Measurements from ENCODE around the gene MVD. TPM values are rescaled to one million over a fixed set of nuclear protein-coding genes. Genes with fewer than 3 reads are reported as not detected.

MVD gene
- total and polyA plus RNA-seq, 2 of the 4 experiments (the other 2 are of a cell fraction), result 18.3 to 28.4 TPM

GRCh38 chr16:88678224-88678979 is 15.5 kb upstream of the MVD start:
- TF ChIP-seq BHLHE40 (IDR thresholded peaks at IDR 0.05; ENCODE audit: low read depth, low read length), result no peak
- no peak for TF ChIP-seq FOS (IDR thresholded peaks at IDR 0.05; ENCODE audit: low read depth, low read length)
- TF ChIP-seq, protein P1, sequence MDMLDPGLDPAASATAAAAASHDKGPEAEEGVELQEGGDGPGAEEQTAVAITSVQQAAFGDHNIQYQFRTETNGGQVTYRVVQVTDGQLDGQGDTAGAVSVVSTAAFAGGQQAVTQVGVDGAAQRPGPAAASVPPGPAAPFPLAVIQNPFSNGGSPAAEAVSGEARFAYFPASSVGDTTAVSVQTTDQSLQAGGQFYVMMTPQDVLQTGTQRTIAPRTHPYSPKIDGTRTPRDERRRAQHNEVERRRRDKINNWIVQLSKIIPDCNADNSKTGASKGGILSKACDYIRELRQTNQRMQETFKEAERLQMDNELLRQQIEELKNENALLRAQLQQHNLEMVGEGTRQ (IDR thresholded peaks at IDR 0.05; ENCODE audit: low read depth, low read length), result no peak
- TF ChIP-seq POLR2A (IDR thresholded peaks at IDR 0.05; ENCODE audit: low read depth, low read length), result no peak
- TF ChIP-seq MAFK (IDR thresholded peaks at IDR 0.05; ENCODE audit: low read depth, low read length), result no peak
- 56% methylated on average over 7 of the region's 32 CpGs; no CpG with 5 or more reads in 1 of the 2 experiments for WGBS, 2 experiments (ENCODE audit: extremely low coverage in 2 of 2, insufficient read length in 1 of 2)
- no peaks in the 10 kb centered on the region; the same call in 1 of the 2 replicates for H3K27me3 ChIP-seq (ENCODE audit: control insufficient read depth, insufficient read depth, low read length)
- peak overlapping the region; percentile 24 for H2AK9ac ChIP-seq (replicated peaks; ENCODE audit: low read depth, low read length, poor library complexity)
- ATAC-seq (ENCODE audit: low read depth) (no peak; the same call in 1 of the 2 replicates), DNase-seq (no peak)
- H3K18ac ChIP-seq (ENCODE audit: low read depth, low read length), result no peak overlapping the region
- H3K4me2 ChIP-seq (ENCODE audit: low read depth, low read length), result no peak overlapping the region
- no peak overlapping the region for H2BK20ac ChIP-seq (ENCODE audit: low read depth, low read length)
- no peaks in the 10 kb centered on the region for H3K4me1 ChIP-seq (ENCODE audit: control insufficient read depth, insufficient read depth, low read length)
- H3K14ac ChIP-seq (replicated peaks; ENCODE audit: low read depth, low read length), result no peak overlapping the region
- H3K36me3 ChIP-seq (ENCODE audit: control insufficient read depth, insufficient read depth, low read length), result peaks cover 7% of the 10 kb centered on the region; the same call in 1 of the 2 replicates
- no peaks in the 10 kb centered on the region for H3K9me1 ChIP-seq (ENCODE audit: insufficient read depth, low read length)
- no peak overlapping the region for H2BK5ac ChIP-seq (ENCODE audit: low read depth, low read length, poor library complexity, severe bottlenecking)
- H2BK120ac ChIP-seq (ENCODE audit: low read depth, low read length), result no peak overlapping the region
- H2AFZ ChIP-seq (replicated peaks; ENCODE audit: low read length, poor library complexity), result peak overlapping the region; percentile 41
- H3K9ac ChIP-seq (ENCODE audit: low read depth, low read length), result no peak overlapping the region
- BruUV-seq (replicated peaks), result no TSS peak
- H4K20me1 ChIP-seq (ENCODE audit: insufficient read depth, low read length), result 0 out of 2 replicates have a peak, but pooled peaks cover 9% of the 10 kb centered on the region
- dilution Hi-C loops (cut with HindIII; ENCODE audit: low sequenced_read_pairs, unreplicated experiment), result no loop called here
- H4K8ac ChIP-seq (ENCODE audit: low read depth in 2 of 2, low read length in 2 of 2), result no peak overlapping the region
- intact Hi-C loops (cut with micrococcal nuclease), result no loop called here
- H2BK15ac ChIP-seq (ENCODE audit: low read depth, low read length), result no peak overlapping the region
- no peaks in the 10 kb centered on the region for H3K79me1 ChIP-seq (ENCODE audit: low read depth in 1 of 2, low read length in 2 of 2)
- H4K91ac ChIP-seq (ENCODE audit: insufficient read depth, low read depth, low read length), result no peak overlapping the region
- no peaks in the 10 kb centered on the region for H3K9me3 ChIP-seq (ENCODE audit: control insufficient read depth, insufficient read depth, low read length)
- no peak overlapping the region for H3K23ac ChIP-seq (ENCODE audit: low read depth, low read length)
- CTCF ChIA-PET, result no interaction called here
- H3K4ac ChIP-seq (ENCODE audit: low read depth, low read length), result no peak overlapping the region
- in situ Hi-C loops (cut with MboI; ENCODE audit: low sequenced_read_pairs), result no loop called here
- no peak overlapping the region for H3K27ac ChIP-seq (ENCODE audit: insufficient read depth, low read length)
- no peak overlapping the region for H4K5ac ChIP-seq (ENCODE audit: low read depth, low read length)
- H3K4me3 ChIP-seq (ENCODE audit: insufficient read depth, low read depth, low read length), result no peak overlapping the region
- no peak overlapping the region for H2AK5ac ChIP-seq (ENCODE audit: low read depth, low read length)
- POLR2A ChIA-PET (ENCODE audit: unreplicated experiment), result no interaction called here
- no peak overlapping the region for H3K56ac ChIP-seq (ENCODE audit: extremely low read depth, insufficient read depth, low read length)
